ENCODE measurements around the gene MBNL2.

DNA sequence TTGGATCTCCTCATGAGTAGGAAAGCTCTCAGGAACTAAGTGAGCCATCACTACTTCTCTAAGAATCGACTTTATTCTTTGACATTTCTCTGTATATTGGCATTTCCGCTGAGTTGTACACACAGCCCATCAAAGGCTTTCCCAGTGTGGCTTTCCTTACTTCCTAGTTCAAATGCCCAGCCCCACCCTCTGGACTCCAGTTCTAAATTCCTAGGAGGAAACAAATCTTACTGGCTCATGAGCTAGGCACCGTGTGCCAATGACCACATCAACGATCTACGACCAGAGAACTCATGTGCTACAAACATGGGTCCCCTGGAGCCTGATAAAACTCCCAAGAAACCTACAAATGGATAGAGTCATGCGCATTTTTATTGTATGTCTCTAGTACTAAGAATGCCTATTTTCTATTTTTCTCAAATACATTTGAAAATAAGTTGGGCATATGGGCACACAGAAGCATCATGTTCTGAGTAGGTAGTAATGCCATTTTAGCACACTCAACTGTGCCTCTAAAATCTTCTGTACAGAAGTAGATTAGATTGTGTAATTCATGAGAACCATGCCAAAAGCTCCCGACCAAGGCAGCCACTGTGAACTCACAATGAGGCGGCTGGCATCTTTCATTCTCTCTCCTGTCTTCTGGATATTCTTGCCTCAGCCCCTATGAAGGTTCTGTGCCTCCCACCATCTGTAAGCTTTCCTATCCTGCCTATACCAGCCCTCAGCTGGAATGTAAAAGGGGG, 201.3 kb downstream of the MBNL2 start:
- TF ChIP-seq CTCF (IDR thresholded peaks at IDR 0.05; ENCODE audit: low read depth, low read length, poor library complexity, severe bottlenecking) (no peak), EZH2phosphoT487 (IDR thresholded peaks at IDR 0.05; ENCODE audit: borderline replicate concordance, low read length) (no peak)

All from DOHH2 (cell line).